GM23338 (cell line): ENCODE data around the gene PGBD2. TPM values are rescaled to one million over a fixed set of nuclear protein-coding genes. Genes with fewer than 3 reads are reported as not detected.
"Not testable (repeated sequence)": the region's sequence is repeated elsewhere in the genome, so short reads cannot be mapped to it uniquely, and the experiment has no call there.

Experiments
- ATAC-seq: fragments of 200-7000 bp; cut with Tn5 transposase; 3 replicates; pipeline ENCODE4 v1.9.1; 2020
- DNase-seq: peaks from one replicate; pipeline ENCODE4 v3.0.0-alpha.2; 2015; ENCODE audit warnings: low spot score
- H2AFZ ChIP-seq: fragments of 200-600 bp; sonication (generic); 2 replicates; pipeline ENCODE4 v1.8.0; 2016; ENCODE audit warnings: antibody characterized with exemption, mild to moderate bottlenecking, moderate library complexity
- H3F3A ChIP-seq: fragments of 200-600 bp; sonication (generic); replicated peaks from 2 replicates; pipeline ENCODE4 v1.8.0; 2017; ENCODE audit warnings: antibody characterized with exemption, mixed run types, low read depth
- H3K27ac ChIP-seq: fragments of 200-600 bp; sonication (generic); 2 replicates; pipeline ENCODE4 v1.6.1; 2016; ENCODE audit warnings: low read depth
- H3K27me3 ChIP-seq: fragments of 200-600 bp; sonication (generic); 2 replicates; pipeline ENCODE4 v1.8.0; 2016; ENCODE audit warnings: mild to moderate bottlenecking, mixed run types, moderate library complexity; ENCODE audit not compliant: insufficient read depth
- H3K36me3 ChIP-seq: fragments of 200-600 bp; sonication (generic); 2 replicates; pipeline ENCODE4 v1.8.0; 2016; ENCODE audit warnings: mild to moderate bottlenecking; ENCODE audit not compliant: insufficient read depth
- H3K4me1 ChIP-seq: fragments of 200-600 bp; sonication (generic); 2 replicates; pipeline ENCODE4 v1.8.0; 2016; ENCODE audit warnings: mild to moderate bottlenecking, moderate library complexity; ENCODE audit not compliant: insufficient read depth
- H3K4me2 ChIP-seq: fragments of 200-600 bp; sonication (generic); 2 replicates; pipeline ENCODE4 v1.7.1; 2017; ENCODE audit warnings: mixed run types
- H3K4me3 ChIP-seq: fragments of 200-600 bp; sonication (generic); 2 replicates; pipeline ENCODE4 v1.6.1; 2016; ENCODE audit warnings: mixed run types
- H3K79me2 ChIP-seq: fragments of 200-600 bp; sonication (generic); replicated peaks from 2 replicates; pipeline ENCODE4 v1.8.0; 2017; ENCODE audit warnings: mild to moderate bottlenecking; ENCODE audit not compliant: insufficient read depth
- H3K9me2 ChIP-seq: fragments of 200-600 bp; sonication (generic); 2 replicates; pipeline ENCODE4 v1.8.0; 2017; ENCODE audit not compliant: insufficient read depth
- H4K20me1 ChIP-seq: fragments of 200-600 bp; sonication (generic); replicated peaks from 2 replicates; pipeline ENCODE4 v1.8.0; 2017; ENCODE audit warnings: mild to moderate bottlenecking; ENCODE audit not compliant: insufficient read depth
- H3K27ac Mint-ChIP-seq: 2 replicates; pipeline ENCODE4 v1.8.0; 2020; ENCODE audit warnings: inconsistent platforms, mild to moderate bottlenecking, moderate library complexity, mixed read lengths
- H3K27me3 Mint-ChIP-seq: 3 replicates; pipeline ENCODE4 v1.8.0; 2022; ENCODE audit warnings: low read depth, mild to moderate bottlenecking, moderate library complexity, mixed read lengths, inconsistent platforms; ENCODE audit not compliant: insufficient read depth, poor library complexity
- H3K36me3 Mint-ChIP-seq: 3 replicates; pipeline ENCODE4 v1.8.0; 2021; ENCODE audit warnings: low read depth, mild to moderate bottlenecking, inconsistent platforms, moderate library complexity, mixed read lengths
- H3K4me1 Mint-ChIP-seq: 3 replicates; pipeline ENCODE4 v1.8.0; 2020; ENCODE audit warnings: mild to moderate bottlenecking, inconsistent platforms, mixed read lengths
- H3K4me3 Mint-ChIP-seq: 3 replicates; pipeline ENCODE4 v1.8.0; 2021; ENCODE audit warnings: moderate library complexity, mild to moderate bottlenecking, inconsistent platforms, mixed read lengths
- H3K9me3 Mint-ChIP-seq: 3 replicates; pipeline ENCODE4 v1.8.0; 2020; ENCODE audit warnings: moderate library complexity, mild to moderate bottlenecking, inconsistent platforms, mixed read lengths
- polyA plus RNA-seq: library from polyadenylated mRNA; unstranded; fragments of >200 nt; fragmentation: Nextera tagmentation; extraction: Ambion mirVana; gene quantifications from 2 replicates; pipeline ENCODE4 v1.2.1, GENCODE V29; 2016
- total RNA-seq: library from RNA; depleted of rRNA; stranded (reverse); fragments of >200 nt; shearing (Covaris generic); gene quantifications from 2 replicates; pipeline ENCODE4 v1.2.3, GENCODE V29; 2014

The PGBD2 gene
- total and polyA plus RNA-seq, 2 experiments from 2014 or later: 4.8 to 10.2 TPM

DNA sequence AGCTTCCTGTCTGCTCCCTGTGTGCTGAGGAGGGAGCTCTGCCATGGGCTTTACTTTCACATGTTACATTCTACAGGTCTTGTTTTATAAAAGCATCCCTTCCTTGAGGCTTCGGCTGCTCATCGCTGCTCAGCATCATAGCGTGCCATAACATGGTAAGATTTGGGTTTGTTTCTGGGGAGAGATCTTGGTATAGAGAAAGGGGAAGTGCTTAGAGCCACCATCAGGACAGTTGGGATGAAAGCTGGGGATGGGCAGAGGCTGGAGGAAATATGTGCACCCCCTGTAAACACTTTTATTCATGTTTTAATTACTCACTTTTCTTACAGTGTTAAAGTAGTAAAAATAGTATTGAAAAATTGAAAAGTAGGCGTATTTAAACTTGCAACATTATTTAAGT is 24.0 kb downstream of the PGBD2 start:
- not testable (repeated sequence) for H3F3A ChIP-seq, H3K27me3 Mint-ChIP-seq, H3K27ac Mint-ChIP-seq, H3K36me3 Mint-ChIP-seq, H3K27me3 ChIP-seq, H3K4me1 ChIP-seq, H3K36me3 ChIP-seq, H3K4me2 ChIP-seq, H3K4me1 Mint-ChIP-seq, ATAC-seq, H3K9me2 ChIP-seq, H3K4me3 Mint-ChIP-seq, H3K79me2 ChIP-seq, H4K20me1 ChIP-seq, H3K27ac ChIP-seq, H2AFZ ChIP-seq, H3K9me3 Mint-ChIP-seq, H3K4me3 ChIP-seq, DNase-seq

DNA sequence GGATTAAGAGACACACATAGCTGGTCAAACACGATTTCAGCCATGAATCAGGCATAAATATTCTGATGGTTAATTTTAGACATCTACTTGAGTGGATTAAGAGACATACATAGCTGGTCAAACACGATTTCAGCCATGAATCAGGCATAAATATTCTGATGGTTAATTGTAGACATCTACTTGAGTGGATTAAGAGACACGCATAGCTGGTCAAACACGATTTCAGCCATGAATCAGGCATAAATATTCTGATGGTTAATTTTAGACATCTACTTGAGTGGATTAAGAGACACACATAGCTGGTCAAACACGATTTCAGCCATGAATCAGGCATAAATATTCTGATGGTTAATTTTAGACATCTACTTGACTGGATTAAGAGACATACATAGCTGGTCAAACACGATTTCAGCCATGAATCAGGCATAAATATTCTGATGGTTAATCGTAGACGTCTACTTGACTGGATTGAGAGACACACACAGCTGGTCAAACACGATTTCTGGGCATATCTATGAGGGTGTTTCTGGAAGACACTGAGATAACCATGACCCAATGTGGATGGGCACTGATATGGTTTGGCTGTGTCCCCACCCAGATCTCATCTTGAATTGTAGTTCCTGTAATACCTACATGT is 32.3 kb downstream of the PGBD2 start:
- H3F3A ChIP-seq, ATAC-seq, H4K20me1 ChIP-seq, H3K4me1 Mint-ChIP-seq, H3K79me2 ChIP-seq, H3K4me2 ChIP-seq, H3K27me3 ChIP-seq, H3K36me3 Mint-ChIP-seq, H3K9me2 ChIP-seq, H3K27me3 Mint-ChIP-seq, H2AFZ ChIP-seq, H3K4me1 ChIP-seq, H3K36me3 ChIP-seq, H3K4me3 ChIP-seq, H3K9me3 Mint-ChIP-seq, DNase-seq, H3K27ac Mint-ChIP-seq, H3K27ac ChIP-seq, H3K4me3 Mint-ChIP-seq: not testable (repeated sequence)

DNA sequence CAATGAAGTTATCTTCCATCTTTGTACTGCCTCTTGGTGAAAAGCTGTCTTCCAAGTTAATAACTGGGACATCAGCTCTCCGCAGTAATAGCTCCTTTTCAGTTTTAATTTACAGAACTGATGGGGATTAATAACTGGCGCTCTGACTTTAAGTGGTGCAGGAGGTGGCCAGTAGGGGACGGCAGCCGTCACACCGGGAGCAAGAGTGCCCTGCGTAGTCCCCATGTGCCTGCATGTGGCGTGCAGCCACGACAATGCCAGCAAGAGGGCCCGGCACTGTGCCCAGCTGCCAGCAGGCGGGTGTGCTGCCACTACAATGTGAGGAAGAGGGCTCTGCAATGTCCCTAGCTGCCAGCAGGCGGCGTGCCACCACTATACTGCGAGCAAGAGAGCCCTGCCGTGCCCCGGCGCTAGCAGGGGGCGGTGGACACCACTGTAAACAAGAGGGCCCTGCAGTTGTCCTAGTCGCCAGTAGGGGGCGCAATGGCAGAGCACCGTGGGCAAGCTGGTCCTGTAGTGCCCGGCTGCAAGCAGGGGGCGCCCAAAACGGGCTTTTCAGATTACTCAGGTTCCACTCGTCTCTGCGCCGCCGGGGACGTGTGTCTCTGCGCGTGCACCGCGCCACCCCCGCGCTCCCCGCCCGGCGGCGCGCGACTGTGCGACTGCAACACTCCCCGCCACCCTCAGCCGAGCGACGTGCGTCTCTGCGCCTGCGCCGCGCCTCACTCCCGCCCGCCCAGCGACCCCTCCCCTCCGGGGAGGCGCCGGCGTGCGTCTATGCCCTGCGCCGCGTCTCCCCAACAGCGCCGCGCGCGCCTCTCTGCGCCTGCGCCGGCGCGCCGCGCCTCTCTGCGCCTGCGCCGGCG is 38.3 kb downstream of the PGBD2 start:
- H3K9me3 Mint-ChIP-seq, H3K4me1 Mint-ChIP-seq, H3K27ac Mint-ChIP-seq, H3K9me2 ChIP-seq, H3K27ac ChIP-seq, ATAC-seq, H4K20me1 ChIP-seq, H2AFZ ChIP-seq, H3K4me3 Mint-ChIP-seq, H3K79me2 ChIP-seq, H3K36me3 ChIP-seq, H3F3A ChIP-seq, H3K27me3 Mint-ChIP-seq, DNase-seq, H3K4me3 ChIP-seq, H3K4me2 ChIP-seq, H3K27me3 ChIP-seq, H3K4me1 ChIP-seq, H3K36me3 Mint-ChIP-seq: not testable (repeated sequence)

DNA sequence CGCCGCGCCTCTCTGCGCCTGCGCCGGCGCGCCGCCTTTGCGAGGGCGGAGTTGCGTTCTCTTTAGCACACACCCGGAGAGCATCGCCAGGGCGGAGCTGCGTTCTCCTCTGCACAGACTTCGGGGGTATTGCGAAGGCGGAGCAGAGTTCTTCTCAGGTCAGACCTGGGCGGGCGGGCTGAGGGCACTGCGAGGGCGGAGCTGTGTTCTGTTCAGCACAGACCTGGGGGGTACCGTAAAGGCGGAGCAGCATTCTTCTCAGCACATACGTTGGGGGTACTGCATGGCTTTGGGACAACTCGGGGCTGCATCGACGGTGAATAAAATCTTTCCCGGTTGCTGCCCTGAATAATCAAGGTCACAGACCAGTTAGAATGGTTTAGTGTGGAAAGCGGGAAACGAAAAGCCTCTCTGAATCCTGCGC is 39.0 kb downstream of the PGBD2 start:
- not testable (repeated sequence) for H3K27me3 ChIP-seq, H3K4me2 ChIP-seq, H4K20me1 ChIP-seq, H3F3A ChIP-seq, H3K36me3 Mint-ChIP-seq, H3K4me3 Mint-ChIP-seq, ATAC-seq, H3K79me2 ChIP-seq, H2AFZ ChIP-seq, H3K4me1 ChIP-seq, H3K36me3 ChIP-seq, H3K27me3 Mint-ChIP-seq, DNase-seq, H3K27ac ChIP-seq, H3K9me2 ChIP-seq, H3K9me3 Mint-ChIP-seq, H3K27ac Mint-ChIP-seq, H3K4me1 Mint-ChIP-seq
- H3K4me3 ChIP-seq: peak overlapping the region; percentile 30; the same call in 1 of the 2 replicates

DNA sequence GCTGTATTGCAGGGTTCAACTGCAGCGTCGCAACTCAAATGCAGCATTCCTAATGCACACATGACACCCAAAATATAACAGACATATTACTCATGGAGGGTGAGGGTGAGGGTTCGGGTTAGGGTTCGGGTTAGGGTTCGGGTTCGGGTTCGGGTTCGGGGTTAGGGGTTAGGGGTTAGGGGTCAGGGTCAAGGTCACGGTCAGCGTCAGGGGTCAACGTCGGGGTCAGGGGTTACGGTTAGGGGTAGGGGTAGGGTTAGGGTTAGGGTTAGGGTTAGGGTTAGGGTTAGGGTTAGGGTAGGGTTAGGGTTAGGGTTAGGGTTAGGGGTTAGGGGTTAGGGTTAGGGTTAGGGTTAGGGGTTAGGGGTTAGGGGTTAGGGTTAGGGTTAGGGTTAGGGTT is 39.4 kb downstream of the PGBD2 start:
- H3K27me3 Mint-ChIP-seq, H3K4me1 ChIP-seq, H3K4me3 Mint-ChIP-seq, H3K9me3 Mint-ChIP-seq, H3K27ac ChIP-seq, ATAC-seq, H2AFZ ChIP-seq, H3K4me2 ChIP-seq, H3K36me3 ChIP-seq, H3K4me1 Mint-ChIP-seq, H3K27ac Mint-ChIP-seq, H3K79me2 ChIP-seq, H3F3A ChIP-seq, H3K36me3 Mint-ChIP-seq, H4K20me1 ChIP-seq, H3K27me3 ChIP-seq, H3K9me2 ChIP-seq: not testable (repeated sequence)
- H3K4me3 ChIP-seq: peak overlapping the region; percentile 30; the same call in 1 of the 2 replicates
- DNase-seq: peak; percentile 24

DNA sequence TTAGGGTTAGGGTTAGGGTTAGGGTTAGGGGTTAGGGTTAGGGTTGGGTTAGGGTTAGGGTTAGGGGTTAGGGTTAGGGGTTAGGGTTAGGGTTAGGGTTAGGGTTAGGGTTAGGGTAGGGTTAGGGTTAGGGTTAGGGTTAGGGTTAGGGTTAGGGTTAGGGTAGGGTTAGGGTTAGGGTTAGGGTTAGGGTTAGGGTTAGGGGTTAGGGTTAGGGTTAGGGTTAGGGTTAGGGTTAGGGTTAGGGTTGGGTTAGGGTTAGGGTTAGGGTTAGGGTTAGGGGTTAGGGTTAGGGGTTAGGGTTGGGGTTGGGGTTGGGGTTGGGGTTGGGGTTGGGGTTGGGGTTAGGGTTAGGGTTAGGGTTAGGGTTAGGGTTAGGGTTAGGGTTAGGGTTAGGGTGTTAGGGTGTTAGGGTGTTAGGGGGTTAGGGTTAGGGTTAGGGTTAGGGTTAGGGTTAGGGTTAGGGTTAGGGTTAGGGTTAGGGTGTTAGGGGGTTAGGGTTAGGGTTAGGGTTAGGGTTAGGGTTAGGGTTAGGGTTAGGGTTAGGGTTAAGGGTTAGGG is 39.9 kb downstream of the PGBD2 start:
- not testable (repeated sequence) for H3K4me3 Mint-ChIP-seq, H3K27ac ChIP-seq, H3K9me2 ChIP-seq, H4K20me1 ChIP-seq, H3K4me1 Mint-ChIP-seq, H3K36me3 ChIP-seq, H3K27ac Mint-ChIP-seq, H3K27me3 ChIP-seq, H3K79me2 ChIP-seq, H2AFZ ChIP-seq, H3K36me3 Mint-ChIP-seq, DNase-seq, H3K9me3 Mint-ChIP-seq, H3K27me3 Mint-ChIP-seq, H3K4me1 ChIP-seq, ATAC-seq, H3F3A ChIP-seq, H3K4me2 ChIP-seq, H3K4me3 ChIP-seq
